Measurements from ENCODE around the gene SASH1.

DNA sequence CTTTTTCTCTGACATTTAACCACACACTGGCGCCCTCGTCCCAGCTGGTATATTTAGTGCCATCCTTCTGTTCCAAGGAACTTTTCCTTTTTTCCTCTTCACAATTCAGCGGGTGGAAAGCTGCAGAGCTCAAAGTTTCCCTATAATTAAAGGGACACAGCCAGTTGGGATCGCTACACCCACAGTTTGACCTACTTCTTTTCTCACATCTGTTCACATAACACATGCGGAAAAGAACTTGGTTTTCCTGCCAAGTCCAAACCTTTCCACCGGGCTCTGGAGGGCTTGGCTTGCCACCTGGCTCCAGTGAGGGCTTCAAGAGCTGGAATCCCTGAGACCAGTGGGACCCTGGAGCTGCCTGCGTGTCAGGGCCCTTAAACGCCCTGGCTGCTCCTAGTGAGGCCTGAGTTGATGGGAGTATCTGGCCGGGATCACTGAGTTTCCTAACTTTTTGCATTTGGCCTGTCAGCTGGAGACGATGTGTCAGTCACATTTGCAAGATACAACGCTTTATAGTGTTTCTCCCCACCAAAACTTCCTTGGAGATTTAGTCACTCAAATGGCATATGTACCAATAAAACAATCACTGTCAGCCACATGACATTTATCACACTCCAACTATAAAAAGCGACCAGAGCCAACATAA, 176.0 kb downstream of the SASH1 start:
- no peak for TF ChIP-seq CTCF (IDR thresholded peaks at IDR 0.05)
- peak in 1 of 4 donors; percentile 14 for TF ChIP-seq POLR2AphosphoS5 (IDR thresholded peaks at IDR 0.05)
- TF ChIP-seq POLR2A (IDR thresholded peaks at IDR 0.05), result no peak
- TF ChIP-seq EP300 (IDR thresholded peaks at IDR 0.05), result no peak

All from sigmoid colon (tissue), 4 donors.